ENCODE measurements around the gene RPL27A. TPM values are rescaled to one million over a fixed set of nuclear protein-coding genes. Genes with fewer than 3 reads are reported as not detected.
A peak's percentile ranks its signal among the peaks of the same experiment; 100 is the strongest.

The RPL27A gene
- total and polyA plus RNA-seq, 7 donors: 1,472 to 4,200 (median 2,262) TPM

GRCh38 chr11:8685820-8686219 lies 3.2 kb downstream of the RPL27A start:
- intact Hi-C loops (cut with DNase I): loop anchor here (5.0 kb wide), 1 partner anchor 186 kb away; no protein-coding TSS in a partner anchor
- 69 to 71% methylated on average over 2 of the region's 2 CpGs for WGBS, 2 donors
- DNase-seq: no peak
- Histone ChIP-seq H3K27me3 (no peaks in the 10 kb centered on the region), H3K4me1 (peaks cover 0 to 46% (median 34%) of the 10 kb centered on the region in 4 donors), H3K27ac (peak overlapping the region in 1 of 4 donors; percentile 20), H3K4me3 (no peak overlapping the region), H3K36me3 (peaks cover 13 to 34% (median 26%) of the 10 kb centered on the region in 4 donors), H3K9me3 (no peaks in the 10 kb centered on the region)
- TF ChIP-seq EP300 (IDR thresholded peaks at IDR 0.05) (no peak), POLR2AphosphoS5 (IDR thresholded peaks at IDR 0.05) (no peak), CTCF (IDR thresholded peaks at IDR 0.05) (no peak), POLR2A (IDR thresholded peaks at IDR 0.05) (no peak)

- Histone ChIP-seq H3K9me3 (no peaks in the 10 kb centered on the region), H3K27me3 (no peaks in the 10 kb centered on the region), H3K27ac (peak overlapping the region in 1 of 4 donors; percentile 20), H3K4me1 (peaks cover 0 to 45% (median 34%) of the 10 kb centered on the region in 4 donors), H3K36me3 (peaks cover 13 to 35% (median 28%) of the 10 kb centered on the region in 4 donors), H3K4me3 (no peak overlapping the region)
- no peak for DNase-seq
- TF ChIP-seq POLR2A (IDR thresholded peaks at IDR 0.05) (no peak), CTCF (IDR thresholded peaks at IDR 0.05) (no peak), EP300 (IDR thresholded peaks at IDR 0.05) (no peak), POLR2AphosphoS5 (IDR thresholded peaks at IDR 0.05) (no peak)
- intact Hi-C loops (cut with DNase I): loop anchor here (5.0 kb wide), 1 partner anchor 186 kb away; no protein-coding TSS in a partner anchor
- WGBS, 2 donors: 92 to 94% methylated on average over 7 of the region's 7 CpGs
These were observed 3.7 kb downstream of the RPL27A start for GRCh38 chr11:8686325-8686724.

GRCh38 chr11:8688414-8689362 lies 6.1 kb downstream of the RPL27A start:
- 2 to 3% methylated on average over 56 of the region's 56 CpGs for WGBS, 2 donors
- H3K9me3 ChIP-seq: no peaks in the 10 kb centered on the region
- peak; percentile 97 for DNase-seq
- peak overlapping the region; percentile 42 to 64 (median 56) for H3K4me3 ChIP-seq
- peaks cover 0 to 35% (median 23%) of the 10 kb centered on the region in 4 donors for H3K4me1 ChIP-seq
- TF ChIP-seq POLR2A (IDR thresholded peaks at IDR 0.05) (peak; percentile 41 to 64), CTCF (IDR thresholded peaks at IDR 0.05) (no peak), EP300 (IDR thresholded peaks at IDR 0.05) (peak in 1 of 4 donors; percentile 50), POLR2AphosphoS5 (IDR thresholded peaks at IDR 0.05) (peak; percentile 80 to 95 (median 92))
- peak overlapping the region; percentile 83 to 89 (median 88) for H3K27ac ChIP-seq
- H3K36me3 ChIP-seq: peaks cover 27 to 58% (median 48%) of the 10 kb centered on the region in 4 donors
- intact Hi-C loops (cut with DNase I): loop anchor here (2.0 to 5.0 kb wide), 2 partner anchors 122 to 184 kb away; a partner anchor contains a TSS
- no peaks in the 10 kb centered on the region for H3K27me3 ChIP-seq

GRCh38 chr11:8689726-8690255 lies 7.2 kb downstream of the RPL27A start:
- DNase-seq: no peak
- 90 to 93% methylated on average over 8 of the region's 8 CpGs for WGBS, 2 donors
- H3K27me3 ChIP-seq: no peaks in the 10 kb centered on the region
- peaks cover 36 to 59% (median 49%) of the 10 kb centered on the region in 4 donors for H3K36me3 ChIP-seq
- peaks cover 0 to 24% (median 13%) of the 10 kb centered on the region in 4 donors for H3K4me1 ChIP-seq
- H3K4me3 ChIP-seq: no peak overlapping the region
- intact Hi-C loops (cut with DNase I): loop anchor here (2.0 to 5.0 kb wide), 2 partner anchors 121 to 183 kb away; a partner anchor contains a TSS
- TF ChIP-seq POLR2A (IDR thresholded peaks at IDR 0.05): no peak
- no peak for TF ChIP-seq CTCF (IDR thresholded peaks at IDR 0.05)
- no peak for TF ChIP-seq POLR2AphosphoS5 (IDR thresholded peaks at IDR 0.05)
- no peak for TF ChIP-seq EP300 (IDR thresholded peaks at IDR 0.05)
- no peaks in the 10 kb centered on the region for H3K9me3 ChIP-seq
- peak overlapping the region in 3 of 4 donors; percentile 87 to 89 (median 89) for H3K27ac ChIP-seq
